ENCODE measurements around the gene AGPAT4. TPM values are rescaled to one million over a fixed set of nuclear protein-coding genes. Genes with fewer than 3 reads are reported as not detected.
"Not testable (repeated sequence)": the region's sequence is repeated elsewhere in the genome, so short reads cannot be mapped to it uniquely, and the experiment has no call there.

AGPAT4 gene
- total RNA-seq, 3 donors from 2014 or later, result 4.6 to 10.5 (median 6.2) TPM

- H3K36me3 ChIP-seq, result no peaks in the 10 kb centered on the region
- peak overlapping the region; percentile 13 to 20 for H3K27ac ChIP-seq
- no peaks in the 10 kb centered on the region for H3K27me3 ChIP-seq
- H3K9me3 ChIP-seq, result no peaks in the 10 kb centered on the region
- no peak for DNase-seq (ENCODE audit: low spot score in 2 of 2)
- no peak overlapping the region for H3K4me3 ChIP-seq
- intact Hi-C loops (cut with DNase I; ENCODE audit: low total_unique reads), result loop anchor here (5.0 to 10.0 kb wide), 2 partner anchors 40 to 718 kb away; no protein-coding TSS in a partner anchor
- TF ChIP-seq, protein P1, sequence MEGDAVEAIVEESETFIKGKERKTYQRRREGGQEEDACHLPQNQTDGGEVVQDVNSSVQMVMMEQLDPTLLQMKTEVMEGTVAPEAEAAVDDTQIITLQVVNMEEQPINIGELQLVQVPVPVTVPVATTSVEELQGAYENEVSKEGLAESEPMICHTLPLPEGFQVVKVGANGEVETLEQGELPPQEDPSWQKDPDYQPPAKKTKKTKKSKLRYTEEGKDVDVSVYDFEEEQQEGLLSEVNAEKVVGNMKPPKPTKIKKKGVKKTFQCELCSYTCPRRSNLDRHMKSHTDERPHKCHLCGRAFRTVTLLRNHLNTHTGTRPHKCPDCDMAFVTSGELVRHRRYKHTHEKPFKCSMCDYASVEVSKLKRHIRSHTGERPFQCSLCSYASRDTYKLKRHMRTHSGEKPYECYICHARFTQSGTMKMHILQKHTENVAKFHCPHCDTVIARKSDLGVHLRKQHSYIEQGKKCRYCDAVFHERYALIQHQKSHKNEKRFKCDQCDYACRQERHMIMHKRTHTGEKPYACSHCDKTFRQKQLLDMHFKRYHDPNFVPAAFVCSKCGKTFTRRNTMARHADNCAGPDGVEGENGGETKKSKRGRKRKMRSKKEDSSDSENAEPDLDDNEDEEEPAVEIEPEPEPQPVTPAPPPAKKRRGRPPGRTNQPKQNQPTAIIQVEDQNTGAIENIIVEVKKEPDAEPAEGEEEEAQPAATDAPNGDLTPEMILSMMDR (IDR thresholded peaks at IDR 0.05), result no peak
- no peaks in the 10 kb centered on the region for H3K4me1 ChIP-seq
These were observed 46.6 kb downstream of the AGPAT4 start for GRCh38 chr6:161227004-161227960.

DNA sequence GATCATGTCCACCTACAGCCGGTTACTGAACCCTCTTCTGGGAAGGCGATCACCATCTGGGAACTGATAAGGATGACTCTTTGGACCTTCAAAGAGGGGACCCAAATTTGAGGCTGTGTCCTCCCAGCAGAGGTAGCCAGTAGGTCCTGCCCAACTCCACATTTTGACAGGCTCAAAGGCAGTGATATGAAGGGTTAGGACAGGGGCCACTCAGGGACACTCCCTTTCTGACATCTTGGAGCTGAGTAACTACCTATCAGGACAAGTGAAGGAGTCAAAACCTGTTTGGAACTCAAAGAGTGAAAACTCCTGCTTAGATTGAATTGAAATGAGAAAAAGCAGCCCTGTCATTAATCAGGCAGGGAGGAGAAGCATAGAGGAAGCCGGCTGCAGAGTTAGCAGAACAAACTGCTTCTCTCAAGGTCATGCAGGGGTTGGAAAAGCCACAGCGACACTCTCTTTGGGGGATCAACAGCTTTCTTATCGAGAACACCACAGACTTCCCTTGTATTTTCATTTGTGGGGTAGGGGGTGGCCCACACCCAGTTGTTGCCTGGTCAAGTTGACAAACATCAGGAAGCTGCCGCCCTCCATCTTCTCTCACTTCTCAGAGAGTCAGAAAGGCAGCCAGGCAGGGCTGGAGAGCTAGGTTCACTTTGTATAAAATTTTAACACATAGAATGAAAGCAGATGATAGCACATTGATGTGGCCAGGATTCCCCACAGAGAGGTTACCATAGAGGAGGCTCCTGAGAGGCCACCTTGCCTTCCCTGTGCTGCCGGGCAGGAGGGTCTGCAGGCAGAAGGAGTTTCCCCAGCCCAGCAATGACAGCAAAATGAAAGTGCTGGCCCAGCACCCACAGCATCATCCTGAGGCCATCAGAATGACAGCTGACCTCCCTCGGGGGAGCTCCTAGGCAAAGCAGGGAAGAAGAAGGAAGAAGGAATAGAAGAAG, 47.6 kb downstream of the AGPAT4 start:
- no peaks in the 10 kb centered on the region for H3K27me3 ChIP-seq

GRCh38 chr6:161225681-161226008, 48.2 kb downstream of the AGPAT4 start:
- intact Hi-C loops (cut with DNase I; ENCODE audit: low total_unique reads), result loop anchor here (5.0 to 10.0 kb wide), 2 partner anchors 42 to 719 kb away; no protein-coding TSS in a partner anchor
- H3K27ac ChIP-seq, result no peak overlapping the region
- H3K27me3 ChIP-seq, result no peaks in the 10 kb centered on the region
- TF ChIP-seq, protein P1 (IDR thresholded peaks at IDR 0.05), result no peak
- TF ChIP-seq POLR2A (IDR thresholded peaks at IDR 0.05) (no peak), POLR2AphosphoS5 (IDR thresholded peaks at IDR 0.05) (no peak)
- no peak overlapping the region for H3K4me3 ChIP-seq
- DNase-seq (ENCODE audit: low spot score in 2 of 2), result no peak
- H3K9me3 ChIP-seq, result no peaks in the 10 kb centered on the region
- no peaks in the 10 kb centered on the region for H3K4me1 ChIP-seq
- H3K36me3 ChIP-seq, result no peaks in the 10 kb centered on the region

More for the DNA sequence above, 47.6 kb downstream of the AGPAT4 start:
- no peaks in the 10 kb centered on the region for H3K36me3 ChIP-seq
- no peak overlapping the region for H3K4me3 ChIP-seq
- DNase-seq (ENCODE audit: low spot score in 2 of 2), result no peak
- H3K4me1 ChIP-seq, result no peaks in the 10 kb centered on the region
- TF ChIP-seq, protein P1 (IDR thresholded peaks at IDR 0.05), result no peak
- H3K9me3 ChIP-seq, result no peaks in the 10 kb centered on the region
- peak overlapping the region; percentile 13 to 20 for H3K27ac ChIP-seq
- intact Hi-C loops (cut with DNase I; ENCODE audit: low total_unique reads), result loop anchor here (5.0 to 10.0 kb wide), 2 partner anchors 41 to 719 kb away; no protein-coding TSS in a partner anchor

GRCh38 chr6:161224951-161225680, 48.7 kb downstream of the AGPAT4 start:
- not testable (repeated sequence) for H3K9me3 ChIP-seq; H3K27ac ChIP-seq; H3K4me1 ChIP-seq; H3K4me3 ChIP-seq; H3K36me3 ChIP-seq; H3K27me3 ChIP-seq; DNase-seq (ENCODE audit: low spot score in 2 of 2)
- intact Hi-C loops (cut with DNase I; ENCODE audit: low total_unique reads), result loop anchor here (5.0 to 10.0 kb wide), 2 partner anchors 42 to 720 kb away; no protein-coding TSS in a partner anchor

GRCh38 chr6:161223646-161224045, 50.2 kb downstream of the AGPAT4 start:
- TF ChIP-seq POLR2A (IDR thresholded peaks at IDR 0.05) (no peak), POLR2AphosphoS5 (IDR thresholded peaks at IDR 0.05) (no peak)
- TF ChIP-seq, protein P1 (IDR thresholded peaks at IDR 0.05), result no peak
- Histone ChIP-seq H3K4me3 (no peak overlapping the region), H3K27ac (no peak overlapping the region), H3K36me3 (no peaks in the 10 kb centered on the region), H3K9me3 (no peaks in the 10 kb centered on the region), H3K4me1 (no peaks in the 10 kb centered on the region), H3K27me3 (no peaks in the 10 kb centered on the region)
- no peak for DNase-seq (ENCODE audit: low spot score in 2 of 2)
- intact Hi-C loops (cut with DNase I; ENCODE audit: low total_unique reads), result loop anchor here (10.0 kb wide), 1 partner anchor 721 kb away; no protein-coding TSS in a partner anchor

All from breast epithelium (tissue), 4 donors.